Left lung (tissue), 10 donors: ENCODE results near the gene SIGLEC6. TPM values are rescaled to one million over a fixed set of nuclear protein-coding genes. Genes with fewer than 3 reads are reported as not detected.
A peak's percentile ranks its signal among the peaks of the same experiment; 100 is the strongest.

Experiments
- ATAC-seq: fragments of 200-7000 bp; cut with Tn5 transposase; one replicate; pipeline ENCODE4 v1.9.1; 2020; ENCODE audit warnings: moderate library complexity
- DNase-seq, 4 donors: peaks; one replicate each; pipeline ENCODE4 v3.0.0-alpha.2; 2013 to 2020
- H3K27ac ChIP-seq, 2 donors: fragments of 200-600 bp; sonication (generic) in 1 of 2; one replicate each; pipeline versions ENCODE4 v1.5.0 to v1.8.0; 2020 to 2021
- H3K27me3 ChIP-seq, 2 donors: fragments of 200-600 bp; sonication (generic) in 1 of 2; one replicate each; pipeline versions ENCODE4 v1.5.0 to v1.8.0; 2020 to 2021
- H3K36me3 ChIP-seq, 2 donors: fragments of 200-600 bp; sonication (generic) in 1 of 2; one replicate each; pipeline versions ENCODE4 v1.5.0 to v1.8.0; 2020 to 2021
- H3K4me1 ChIP-seq, 2 donors: fragments of 200-600 bp; one replicate each; pipeline ENCODE4 v1.8.0; 2021
- H3K4me3 ChIP-seq, 2 donors: fragments of 200-600 bp; sonication (generic) in 1 of 2; one replicate each; pipeline versions ENCODE4 v1.5.0 to v1.8.0; 2020 to 2021; ENCODE audit warnings: mild to moderate bottlenecking in 1 of 2
- H3K9me3 ChIP-seq, 2 donors: fragments of 200-600 bp; sonication (generic) in 1 of 2; one replicate each; pipeline versions ENCODE4 v1.5.0 to v1.8.0; 2020 to 2021
- CTCF ChIP-seq, 2 donors: fragments of 200-600 bp; sonication (generic) in 1 of 2; IDR thresholded peaks; one replicate each; pipeline versions ENCODE4 v1.5.0 to v1.8.0; 2021; ENCODE audit warnings: antibody characterized with exemption in 2 of 2
- intact Hi-C, 2 donors: fragments of 100-400 bp; cut with DNase I; formaldehyde crosslinking; loops; one replicate each; pipeline versions ENCODE4 v1.11.2 to v1.14.2; 2022
- polyA plus RNA-seq, 6 donors: library from polyadenylated mRNA; unstranded; fragments of 120-200 nt; gene quantifications; one replicate each; pipeline ENCODE4 v1.2.1, GENCODE V29; 2013; ENCODE audit not compliant: insufficient read length in 6 of 6
- total RNA-seq, 2 donors: library from RNA; stranded (reverse); fragmentation: NEBNext Ultra II Directional; extraction: Animal tissue kit (Norgen Biotek cat#: 25700); gene quantifications; one replicate each; pipeline ENCODE4 v1.2.1, GENCODE V29; 2021
- donor health status: DM: no; HTN: yes; CAD: no.
- donor health status: DM: no; HTN: no; CAD: no.

Gene SIGLEC6
- total and polyA plus RNA-seq, 8 donors, result 0.10 to 3.2 (median 0.26) TPM; not detected in 1

GRCh38 chr19:51470966-51471365, 60.5 kb downstream of the SIGLEC6 start:
- no peak for TF ChIP-seq CTCF (IDR thresholded peaks at IDR 0.05)
- ATAC-seq (no peak), DNase-seq (no peak)
- Histone ChIP-seq H3K4me1 (peaks cover 0 to 21% of the 10 kb centered on the region in 2 donors), H3K27ac (no peak overlapping the region), H3K9me3 (no peaks in the 10 kb centered on the region), H3K27me3 (peaks cover 0 to 30% of the 10 kb centered on the region in 2 donors), H3K4me3 (no peak overlapping the region), H3K36me3 (no peaks in the 10 kb centered on the region)
- intact Hi-C loops, result loop anchor here in 1 of 2 donors (10.0 kb wide), 1 partner anchor 184 kb away; no protein-coding TSS in a partner anchor

- Histone ChIP-seq H3K27me3 (peaks cover 0 to 38% of the 10 kb centered on the region in 2 donors), H3K4me1 (peaks cover 0 to 21% of the 10 kb centered on the region in 2 donors), H3K4me3 (no peak overlapping the region), H3K9me3 (no peaks in the 10 kb centered on the region), H3K27ac (no peak overlapping the region), H3K36me3 (no peaks in the 10 kb centered on the region)
- intact Hi-C loops, result loop anchor here in 1 of 2 donors (10.0 kb wide), 1 partner anchor 185 kb away; no protein-coding TSS in a partner anchor
- ATAC-seq (no peak), DNase-seq (no peak)
- TF ChIP-seq CTCF (IDR thresholded peaks at IDR 0.05), result no peak
These were observed 61.8 kb downstream of the SIGLEC6 start for GRCh38 chr19:51469629-51470028.

GRCh38 chr19:51469162-51469561, 62.3 kb downstream of the SIGLEC6 start:
- ATAC-seq (no peak), DNase-seq (no peak)
- Histone ChIP-seq H3K27me3 (peaks cover 0 to 35% of the 10 kb centered on the region in 2 donors), H3K4me1 (peaks cover 0 to 21% of the 10 kb centered on the region in 2 donors), H3K27ac (no peak overlapping the region), H3K4me3 (no peak overlapping the region), H3K36me3 (no peaks in the 10 kb centered on the region), H3K9me3 (no peaks in the 10 kb centered on the region)
- no peak for TF ChIP-seq CTCF (IDR thresholded peaks at IDR 0.05)
- intact Hi-C loops, result no loop called here

- H3K27me3 ChIP-seq, result peaks cover 0 to 30% of the 10 kb centered on the region in 2 donors
- TF ChIP-seq CTCF (IDR thresholded peaks at IDR 0.05), result no peak
- ATAC-seq (no peak), DNase-seq (no peak)
- peaks cover 0 to 21% of the 10 kb centered on the region in 2 donors for H3K4me1 ChIP-seq
- no peaks in the 10 kb centered on the region for H3K36me3 ChIP-seq
- peak overlapping the region in 1 of 2 donors; percentile 42 for H3K27ac ChIP-seq
- H3K9me3 ChIP-seq, result no peaks in the 10 kb centered on the region
- intact Hi-C loops, result no loop called here
- no peak overlapping the region for H3K4me3 ChIP-seq
These were observed 62.9 kb downstream of the SIGLEC6 start for GRCh38 chr19:51468545-51468920.

GRCh38 chr19:51467864-51468544, 63.5 kb downstream of the SIGLEC6 start:
- intact Hi-C loops, result no loop called here
- no peak for TF ChIP-seq CTCF (IDR thresholded peaks at IDR 0.05)
- peaks cover 0 to 26% of the 10 kb centered on the region in 2 donors for H3K4me1 ChIP-seq
- peak overlapping the region in 1 of 2 donors; percentile 42 for H3K27ac ChIP-seq
- no peaks in the 10 kb centered on the region for H3K36me3 ChIP-seq
- no peak for DNase-seq
- ATAC-seq, result no peak
- H3K4me3 ChIP-seq, result no peak overlapping the region
- no peaks in the 10 kb centered on the region for H3K9me3 ChIP-seq
- peaks cover 0 to 30% of the 10 kb centered on the region in 2 donors for H3K27me3 ChIP-seq

Other genes starting within 250 kb of the SIGLEC6 start
- not detected for gene IGLON5, start 220.0 kb downstream of the SIGLEC6 start, total RNA-seq
- 1 to 10 TPM; 1.0 to 4.1 (median 2.3) TPM for gene IGLON5, start 220.0 kb downstream of the SIGLEC6 start, polyA plus RNA-seq
- gene VSIG10L, start 189.5 kb downstream of the SIGLEC6 start, total RNA-seq, result 1 to 10 TPM; 3.5 to 4.1 TPM
- 1 to 10 TPM; 3.5 to 5.2 (median 3.7) TPM for gene VSIG10L, start 189.5 kb downstream of the SIGLEC6 start, polyA plus RNA-seq
- gene ETFB, start 165.3 kb downstream of the SIGLEC6 start, total RNA-seq, result 10 to 100 TPM; 72.4 to 89.6 TPM
- gene ETFB, start 165.3 kb downstream of the SIGLEC6 start, polyA plus RNA-seq, result 10 to 100 TPM; 41.5 to 51.1 (median 45.9) TPM
- gene CLDND2, start 162.7 kb downstream of the SIGLEC6 start, total RNA-seq, result 1 to 10 TPM; 1.4 to 1.6 TPM
- 1 to 10 TPM in 5 of 6 donors, under 1 TPM in 1; 0.92 to 1.9 (median 1.4) TPM for gene CLDND2, start 162.7 kb downstream of the SIGLEC6 start, polyA plus RNA-seq
- gene NKG7, start 159.0 kb downstream of the SIGLEC6 start, total RNA-seq, result 10 to 100 TPM; 15.2 to 50.1 TPM
- gene NKG7, start 159.0 kb downstream of the SIGLEC6 start, polyA plus RNA-seq, result 1 to 10 TPM; 2.8 to 7.6 (median 5.2) TPM
- not detected for gene LIM2, start 143.7 kb downstream of the SIGLEC6 start, total RNA-seq
- gene LIM2, start 143.7 kb downstream of the SIGLEC6 start, polyA plus RNA-seq, result not detected
- gene C19orf84, start 141.1 kb downstream of the SIGLEC6 start, total RNA-seq, result under 1 TPM in 1 of 2 donors, not detected in 1; 0.29 TPM
- under 1 TPM in 3 of 6 donors, not detected in 3; 0.25 to 0.34 (median 0.29) TPM for gene C19orf84, start 141.1 kb downstream of the SIGLEC6 start, polyA plus RNA-seq
- 100 to 1,000 TPM in 1 of 2 donors, 1 to 10 TPM in 1; 5.2 to 119 TPM for gene SIGLEC10, start 114.0 kb downstream of the SIGLEC6 start, total RNA-seq
- gene SIGLEC10, start 114.0 kb downstream of the SIGLEC6 start, polyA plus RNA-seq, result 1 to 10 TPM; 1.3 to 2.1 (median 1.5) TPM
- gene SIGLEC8, start 73.2 kb downstream of the SIGLEC6 start, total RNA-seq, result under 1 TPM; 0.87 to 0.99 TPM
- under 1 TPM in 2 of 6 donors, not detected in 4; 0.04 to 0.06 TPM for gene SIGLEC8, start 73.2 kb downstream of the SIGLEC6 start, polyA plus RNA-seq
- not detected for gene CEACAM18, start 53.1 kb downstream of the SIGLEC6 start, total RNA-seq
- gene CEACAM18, start 53.1 kb downstream of the SIGLEC6 start, polyA plus RNA-seq, result not detected
- gene SIGLEC12, start 29.9 kb downstream of the SIGLEC6 start, total RNA-seq, result 1 to 10 TPM; 1.3 to 1.9 TPM
- gene SIGLEC12, start 29.9 kb downstream of the SIGLEC6 start, polyA plus RNA-seq, result under 1 TPM in 3 of 6 donors, not detected in 3; 0.10 to 0.39 (median 0.34) TPM
- gene ZNF175, start 39.6 kb upstream of the SIGLEC6 start, total RNA-seq, result 10 to 100 TPM in 1 of 2 donors, 1 to 10 TPM in 1; 9.4 to 13.3 TPM
- 10 to 100 TPM; 16.4 to 22.1 (median 18.1) TPM for gene ZNF175, start 39.6 kb upstream of the SIGLEC6 start, polyA plus RNA-seq
- gene SIGLEC5, start 98.7 kb upstream of the SIGLEC6 start, total RNA-seq, result 10 to 100 TPM in 1 of 2 donors, not detected in 1; 11.0 TPM
- gene SIGLEC5, start 98.7 kb upstream of the SIGLEC6 start, polyA plus RNA-seq, result under 1 TPM in 4 of 6 donors, not detected in 2; 0.50 to 0.56 (median 0.53) TPM
- gene SIGLEC14, start 115.2 kb upstream of the SIGLEC6 start, total RNA-seq, result 10 to 100 TPM; 13.4 to 59.9 TPM
- 1 to 10 TPM in 4 of 6 donors, under 1 TPM in 2; 0.50 to 2.3 (median 1.7) TPM for gene SIGLEC14, start 115.2 kb upstream of the SIGLEC6 start, polyA plus RNA-seq
- 10 to 100 TPM; 15.9 to 27.3 TPM for gene SPACA6, start 161.7 kb upstream of the SIGLEC6 start, total RNA-seq
- gene SPACA6, start 161.7 kb upstream of the SIGLEC6 start, polyA plus RNA-seq, result 10 to 100 TPM; 13.5 to 24.9 (median 20.1) TPM
- under 1 TPM; 0.26 to 0.50 TPM for gene HAS1, start 192.3 kb upstream of the SIGLEC6 start, total RNA-seq
- gene HAS1, start 192.3 kb upstream of the SIGLEC6 start, polyA plus RNA-seq, result 1 to 10 TPM in 1 of 6 donors, under 1 TPM in 5; 0.10 to 1.4 (median 0.65) TPM
- gene FPR1, start 220.2 kb upstream of the SIGLEC6 start, total RNA-seq, result 100 to 1,000 TPM in 1 of 2 donors, 10 to 100 TPM in 1; 20.0 to 193 TPM
- gene FPR1, start 220.2 kb upstream of the SIGLEC6 start, polyA plus RNA-seq, result 1 to 10 TPM; 1.6 to 3.8 (median 2.2) TPM
- gene FPR2, start 229.5 kb upstream of the SIGLEC6 start, total RNA-seq, result 10 to 100 TPM in 1 of 2 donors, 1 to 10 TPM in 1; 5.9 to 41.7 TPM
- under 1 TPM; 0.14 to 0.52 (median 0.26) TPM for gene FPR2, start 229.5 kb upstream of the SIGLEC6 start, polyA plus RNA-seq